Measurements from ENCODE around the gene NUBP2. TPM values are rescaled to one million over a fixed set of nuclear protein-coding genes. Genes with fewer than 3 reads are reported as not detected.

NUBP2 gene
- total RNA-seq, 2 donors from 2014 or later, result 61.1 to 61.5 TPM

GRCh38 chr16:1740234-1740633, 42.5 kb upstream of the NUBP2 start:
- TF ChIP-seq CTCF (conservative IDR thresholded peaks at IDR 0.05), result no peak
- Histone ChIP-seq H3K4me1 (ENCODE audit: control insufficient read depth, insufficient read depth, low read length) (no peaks in the 10 kb centered on the region), H3K27me3 (ENCODE audit: control insufficient read depth, insufficient read depth, low read length, poor library complexity, severe bottlenecking) (no peaks in the 10 kb centered on the region), H3K36me3 (ENCODE audit: control insufficient read depth, insufficient read depth, low read length) (peaks cover 7% of the 10 kb centered on the region), H3K27ac (ENCODE audit: low read depth, low read length) (no peak overlapping the region), H3K9ac (ENCODE audit: extremely low read depth, low read length, poor library complexity, severe bottlenecking) (no peak overlapping the region), H3K9me3 (ENCODE audit: control insufficient read depth, low read length) (peaks cover 42% of the 10 kb centered on the region), H3K4me3 (ENCODE audit: low read length) (no peak overlapping the region)
- WGBS, 2 experiments (ENCODE audit: insufficient coverage in 1 of 2, insufficient read length in 1 of 2), result 97 to 99% methylated on average over 33 of the region's 33 CpGs
- Mint-ChIP-seq H3K27ac (no peak overlapping the region), H3K9me3 (peaks cover 1% of the 10 kb centered on the region), H3K4me1 (no peaks in the 10 kb centered on the region), H3K36me3 (ENCODE audit: low read depth) (peaks cover 9% of the 10 kb centered on the region), H3K4me3 (no peak overlapping the region), H3K27me3 (ENCODE audit: insufficient read depth) (no peaks in the 10 kb centered on the region)
- DNase-seq, result no peak

GRCh38 chr16:1740781-1741490, 41.8 kb upstream of the NUBP2 start:
- Histone ChIP-seq H3K27me3 (ENCODE audit: control insufficient read depth, insufficient read depth, low read length, poor library complexity, severe bottlenecking) (no peaks in the 10 kb centered on the region), H3K36me3 (ENCODE audit: control insufficient read depth, insufficient read depth, low read length) (peaks cover 10% of the 10 kb centered on the region), H3K27ac (ENCODE audit: low read depth, low read length) (peak overlapping the region; percentile 24), H3K9ac (ENCODE audit: extremely low read depth, low read length, poor library complexity, severe bottlenecking) (no peak overlapping the region), H3K4me3 (ENCODE audit: low read length) (no peak overlapping the region), H3K4me1 (ENCODE audit: control insufficient read depth, insufficient read depth, low read length) (no peaks in the 10 kb centered on the region), H3K9me3 (ENCODE audit: control insufficient read depth, low read length) (peaks cover 35% of the 10 kb centered on the region)
- TF ChIP-seq CTCF (conservative IDR thresholded peaks at IDR 0.05), result no peak
- H3K27me3 Mint-ChIP-seq (ENCODE audit: insufficient read depth), result no peaks in the 10 kb centered on the region
- peaks cover 9% of the 10 kb centered on the region for H3K36me3 Mint-ChIP-seq (ENCODE audit: low read depth)
- H3K27ac Mint-ChIP-seq, result no peak overlapping the region
- 87 to 92% methylated on average over 10 to 30 of the region's 30 CpGs for WGBS, 2 experiments (ENCODE audit: insufficient coverage in 1 of 2, insufficient read length in 1 of 2)
- peaks cover 1% of the 10 kb centered on the region for H3K9me3 Mint-ChIP-seq
- no peaks in the 10 kb centered on the region for H3K4me1 Mint-ChIP-seq
- H3K4me3 Mint-ChIP-seq, result no peak overlapping the region
- DNase-seq, result no peak

- Mint-ChIP-seq H3K36me3 (ENCODE audit: low read depth) (peaks cover 9% of the 10 kb centered on the region), H3K4me3 (no peak overlapping the region), H3K4me1 (no peaks in the 10 kb centered on the region), H3K27ac (no peak overlapping the region), H3K9me3 (peaks cover 1% of the 10 kb centered on the region), H3K27me3 (ENCODE audit: insufficient read depth) (no peaks in the 10 kb centered on the region)
- no peak for TF ChIP-seq CTCF (conservative IDR thresholded peaks at IDR 0.05)
- H3K27me3 ChIP-seq (ENCODE audit: control insufficient read depth, insufficient read depth, low read length, poor library complexity, severe bottlenecking), result no peaks in the 10 kb centered on the region
- no peak overlapping the region for H3K4me3 ChIP-seq (ENCODE audit: low read length)
- no peak for DNase-seq
- WGBS, 2 experiments (ENCODE audit: insufficient coverage in 1 of 2, insufficient read length in 1 of 2), result 93 to 96% methylated on average over 12 to 19 of the region's 19 CpGs
- peak overlapping the region; percentile 24 for H3K27ac ChIP-seq (ENCODE audit: low read depth, low read length)
- peaks cover 10% of the 10 kb centered on the region for H3K36me3 ChIP-seq (ENCODE audit: control insufficient read depth, insufficient read depth, low read length)
- H3K4me1 ChIP-seq (ENCODE audit: control insufficient read depth, insufficient read depth, low read length), result no peaks in the 10 kb centered on the region
- peaks cover 29% of the 10 kb centered on the region for H3K9me3 ChIP-seq (ENCODE audit: control insufficient read depth, low read length)
- H3K9ac ChIP-seq (ENCODE audit: extremely low read depth, low read length, poor library complexity, severe bottlenecking), result no peak overlapping the region
Observed at GRCh38 chr16:1741553-1742165, 41.1 kb upstream of the NUBP2 start.
